Measurements from ENCODE around the gene PAK6.

PAK6 gene

DNA sequence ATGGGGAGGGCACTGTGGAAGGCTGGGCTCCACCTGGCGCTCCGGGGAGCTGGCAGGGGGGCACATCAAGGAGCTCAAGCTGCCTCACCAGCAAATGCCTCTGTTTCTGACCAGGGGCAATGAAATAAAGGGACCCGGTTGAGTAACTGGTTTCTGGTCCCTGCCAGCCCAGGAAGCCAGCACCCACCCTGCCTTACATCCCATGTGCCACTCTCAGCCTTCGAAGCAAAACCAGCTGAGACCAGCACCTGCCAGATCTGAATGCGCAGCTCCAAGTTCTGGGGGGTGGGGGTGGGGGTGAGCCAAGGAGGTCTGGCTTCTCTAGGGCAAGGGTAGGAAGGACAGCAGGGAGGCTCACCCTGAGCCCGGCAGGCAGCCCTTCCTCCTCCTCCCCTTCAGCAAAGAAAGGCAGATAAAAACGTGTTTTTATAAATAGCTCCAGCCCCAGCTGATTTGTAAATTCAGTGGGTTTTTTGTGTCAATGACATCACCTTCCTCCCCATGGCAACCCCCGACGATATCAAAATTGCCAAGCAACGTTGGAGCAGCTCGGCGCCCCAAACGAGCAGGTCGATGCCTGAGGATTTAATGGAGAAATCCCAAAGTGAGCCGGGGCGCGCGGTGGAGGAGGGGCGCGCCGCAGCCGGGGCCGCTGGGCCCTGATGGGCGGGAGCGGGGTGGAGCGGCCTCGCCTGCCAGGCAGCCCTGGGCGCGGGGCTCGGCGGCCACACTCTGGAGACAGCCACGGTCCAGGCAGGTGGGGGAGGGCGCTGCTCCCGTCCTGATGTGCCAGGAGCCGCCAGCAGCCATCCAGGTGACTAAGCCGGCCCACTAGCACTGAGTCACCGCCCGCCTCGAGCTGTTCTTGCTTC, at the start of gene PAK6:
TSS of gene PAK6 (plus strand) at position 532 of the 872 bp plus-strand sequence. CDS start 25,723 bp downstream, outside the sequence.
- no peak for DNase-seq

- DNase-seq = no peak
Measured at GRCh38 chr15:40190591-40190990, 48.3 kb upstream of the PAK6 start.

DNA sequence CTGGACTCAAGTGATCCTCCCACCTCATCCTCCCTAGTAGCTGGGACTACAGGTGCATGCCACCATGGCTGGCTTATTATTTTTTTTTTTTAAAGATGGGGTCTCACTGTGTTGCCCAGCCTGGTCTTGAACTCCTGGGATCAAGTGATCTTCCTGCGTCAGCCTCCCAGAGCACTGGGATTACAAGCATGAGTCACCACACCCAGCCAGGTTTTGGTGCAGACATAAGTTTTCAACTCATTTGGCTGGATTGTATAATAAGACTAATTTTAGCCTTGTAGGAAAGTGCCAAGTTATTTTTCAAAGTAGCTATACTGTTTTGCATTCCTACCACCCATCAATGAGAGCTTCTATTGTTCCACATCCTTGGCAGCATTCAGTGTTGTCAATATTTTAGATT, 45.9 kb upstream of the PAK6 start:
- DNase-seq = no peak

DNA sequence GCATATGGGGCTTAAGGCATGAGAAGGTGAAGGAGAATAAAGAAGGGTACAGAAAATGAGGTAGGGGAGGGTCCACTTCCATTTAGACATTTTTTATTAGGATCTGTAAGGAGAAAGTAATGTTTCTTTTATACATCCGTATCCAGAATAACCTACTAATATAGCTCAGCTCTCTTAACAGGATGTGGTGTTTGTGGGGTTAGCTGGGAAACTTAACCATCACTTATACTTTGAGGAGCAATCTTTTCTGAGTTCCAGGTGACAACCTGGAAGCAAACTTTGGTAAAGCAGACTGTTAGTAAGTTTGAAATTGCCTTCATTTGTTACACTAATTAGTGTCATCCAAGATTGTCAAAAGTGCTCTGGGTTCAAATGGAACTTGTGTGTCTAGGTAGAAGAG, 41.4 kb upstream of the PAK6 start:
- DNase-seq = no peak

DNA sequence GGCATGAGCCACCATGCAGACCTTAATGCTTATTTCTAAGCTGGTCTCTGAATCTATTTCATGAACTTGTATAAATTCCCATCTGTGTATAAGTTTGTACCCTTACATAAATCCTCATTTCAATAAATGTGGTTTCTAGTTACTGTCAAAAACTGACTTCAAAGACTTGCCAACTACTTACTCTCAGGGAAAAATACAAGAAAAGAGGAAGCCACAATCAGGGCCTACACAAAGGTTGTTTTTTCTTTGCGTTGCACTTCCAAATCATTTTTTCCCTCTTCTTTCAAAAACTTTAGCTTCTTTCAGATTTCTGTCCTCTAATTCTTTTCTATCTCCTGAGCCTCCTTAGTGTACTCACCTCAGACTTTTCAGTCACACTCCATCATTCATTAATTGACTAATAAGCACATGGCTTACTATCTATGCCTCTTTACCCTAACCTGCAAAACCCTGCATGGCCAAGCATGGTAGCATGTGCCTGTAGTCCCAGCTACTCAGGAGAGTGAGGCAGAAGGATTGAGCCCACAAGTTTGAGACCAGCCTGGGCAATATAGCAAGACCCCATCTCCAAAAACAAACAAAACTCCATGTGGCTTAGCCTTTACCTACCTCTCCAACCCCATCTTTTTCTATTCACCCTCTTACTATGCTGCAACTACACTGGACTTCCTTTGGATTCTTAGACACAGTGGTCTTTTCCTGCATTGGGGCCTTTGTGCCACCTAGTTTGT, 40.3 kb upstream of the PAK6 start:
- no peak for DNase-seq

- DNase-seq = no peak
Measured at GRCh38 chr15:40204100-40204499, 34.8 kb upstream of the PAK6 start.

DNA sequence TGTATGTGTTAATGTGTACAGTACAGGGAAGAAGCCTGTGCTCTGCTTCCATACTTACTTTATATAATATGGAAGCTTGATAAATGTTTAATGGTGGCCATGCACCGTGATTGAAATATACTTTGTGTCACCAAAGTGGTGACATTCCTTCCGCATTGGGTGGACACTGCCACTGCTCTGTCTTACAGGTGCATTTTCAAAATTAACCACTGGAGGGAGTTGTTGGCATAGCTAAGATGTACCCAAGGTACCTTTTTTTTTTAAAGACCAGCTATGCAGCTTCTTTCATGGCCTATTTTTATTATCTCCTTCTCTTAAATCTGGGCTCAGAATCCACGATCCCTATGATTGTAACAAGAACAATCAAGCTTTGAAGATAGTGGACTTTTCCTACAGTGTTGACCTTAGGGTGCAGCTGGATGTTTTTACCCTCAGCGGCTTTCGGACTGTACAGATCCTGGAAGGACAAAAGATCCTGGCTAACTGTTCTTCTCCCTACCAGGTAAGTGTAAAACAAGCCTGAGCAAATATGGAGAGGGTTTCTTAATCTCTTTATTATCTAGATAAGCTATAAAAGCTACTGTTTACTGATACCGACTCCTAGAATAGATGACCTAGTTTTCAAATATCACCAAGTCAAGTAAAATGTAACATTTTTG, 21.6 kb upstream of the PAK6 start:
- DNase-seq = peak; percentile 16

DNA sequence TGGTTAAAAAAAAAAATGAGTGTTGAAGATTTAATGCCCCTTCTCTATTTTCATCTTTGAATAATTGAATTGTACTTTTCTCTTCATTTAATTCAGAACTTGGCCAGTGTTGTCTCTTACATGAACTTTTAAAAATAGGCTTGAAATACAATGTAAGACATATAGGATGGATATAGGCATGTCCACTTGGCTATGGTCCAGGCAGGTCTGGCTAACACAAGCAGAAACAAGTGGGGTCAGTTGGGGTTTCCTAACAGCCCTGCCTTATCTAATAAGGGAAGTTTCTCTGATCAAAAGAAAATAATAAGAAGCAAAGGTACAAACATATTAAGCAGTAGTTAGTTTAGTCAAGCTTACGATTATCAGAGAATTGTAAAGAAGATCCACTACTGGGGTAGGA, 19.1 kb upstream of the PAK6 start:
- no peak for DNase-seq

GRCh38 chr15:40222131-40222530, 16.7 kb upstream of the PAK6 start:
- no peak for DNase-seq

- DNase-seq = no peak
Measured at GRCh38 chr15:40226736-40227135, 12.1 kb upstream of the PAK6 start.

DNA sequence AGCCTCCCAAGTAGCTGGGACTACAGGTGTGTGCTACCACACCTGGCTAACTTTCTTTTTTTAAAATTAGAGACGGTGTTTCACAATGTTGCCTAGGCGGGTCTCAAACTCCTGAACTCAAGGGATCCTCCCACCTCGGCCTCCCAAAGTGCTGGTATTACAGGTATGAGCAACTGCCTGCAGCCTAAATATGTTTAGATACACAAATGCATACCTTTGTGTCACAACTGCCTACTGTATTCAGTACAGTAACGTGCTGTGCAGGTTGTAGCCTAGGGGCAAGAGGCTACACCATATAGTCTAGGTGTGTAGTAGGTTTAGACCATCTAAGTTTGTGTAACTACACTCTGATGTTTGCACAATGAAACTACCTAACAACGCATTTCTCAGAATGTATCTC, 9.5 kb upstream of the PAK6 start:
- no peak for DNase-seq

DNA sequence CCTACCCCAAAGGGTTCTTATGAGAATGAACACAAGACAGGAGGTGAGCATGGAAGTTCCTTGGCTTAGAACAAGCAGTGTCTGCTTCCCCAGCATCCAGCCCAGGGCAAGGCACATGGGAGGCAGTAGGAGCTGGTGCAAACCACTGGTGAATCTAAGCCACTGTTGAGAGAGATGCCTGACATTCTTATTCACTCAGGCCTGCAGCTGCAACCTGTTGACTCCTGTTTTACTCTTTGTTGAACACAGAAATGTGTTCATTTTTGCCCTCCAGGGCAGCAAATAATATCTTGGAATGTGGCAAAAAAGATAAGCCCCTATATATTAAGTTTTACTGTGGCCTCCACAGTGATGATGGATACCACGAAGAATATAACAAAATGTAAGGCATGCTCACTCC, 8.9 kb upstream of the PAK6 start:
- DNase-seq = no peak

DNA sequence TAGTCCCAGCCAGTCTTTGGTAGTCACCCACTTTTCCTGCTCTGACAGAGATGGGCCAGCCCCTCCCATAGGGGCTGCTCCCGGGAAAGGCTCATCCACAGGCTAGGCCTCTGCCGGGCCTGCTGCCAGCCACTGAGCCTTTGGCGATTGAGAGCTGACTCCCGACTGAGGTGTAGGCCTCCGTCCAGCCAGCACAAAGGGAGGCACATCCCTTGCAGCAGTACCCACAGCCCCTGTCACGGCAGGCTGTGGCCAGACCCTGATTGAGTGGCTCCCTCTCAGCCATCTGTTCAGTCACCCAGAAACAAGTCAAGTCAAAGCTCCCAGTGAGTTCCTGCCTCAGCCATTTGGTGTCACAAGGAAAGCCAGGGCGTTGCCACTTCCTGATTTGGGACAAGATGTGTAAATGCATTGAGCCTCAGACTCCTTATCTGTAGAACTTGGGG, 6.2 kb upstream of the PAK6 start:
- DNase-seq = no peak

- DNase-seq = no peak
Measured at GRCh38 chr15:40233727-40234577, 4.9 kb upstream of the PAK6 start.

DNA sequence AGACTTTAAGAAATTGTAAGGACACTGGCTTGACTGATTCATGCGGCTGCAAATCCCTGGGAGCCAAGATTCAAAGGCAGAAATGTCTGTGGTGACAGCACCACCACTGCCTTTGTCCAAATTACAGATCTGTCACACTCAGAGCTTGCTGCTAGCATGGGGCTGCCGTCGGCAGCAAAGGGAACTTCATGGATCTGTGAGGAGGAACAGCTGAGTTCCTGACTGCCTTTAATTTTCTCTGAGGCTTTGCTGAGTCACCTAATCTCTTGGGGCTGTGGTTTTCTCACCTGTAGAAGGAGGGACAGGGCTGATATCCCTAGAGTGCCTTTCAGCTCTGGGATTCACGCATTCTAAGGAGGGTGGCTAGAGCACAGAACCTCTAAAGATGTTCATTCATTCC, 4.1 kb upstream of the PAK6 start:
- DNase-seq = no peak

- no peak for DNase-seq
Measured at GRCh38 chr15:40235201-40235885, 3.5 kb upstream of the PAK6 start.

GRCh38 chr15:40239404-40239692, 485 bp downstream of the PAK6 start:
- DNase-seq = no peak

DNA sequence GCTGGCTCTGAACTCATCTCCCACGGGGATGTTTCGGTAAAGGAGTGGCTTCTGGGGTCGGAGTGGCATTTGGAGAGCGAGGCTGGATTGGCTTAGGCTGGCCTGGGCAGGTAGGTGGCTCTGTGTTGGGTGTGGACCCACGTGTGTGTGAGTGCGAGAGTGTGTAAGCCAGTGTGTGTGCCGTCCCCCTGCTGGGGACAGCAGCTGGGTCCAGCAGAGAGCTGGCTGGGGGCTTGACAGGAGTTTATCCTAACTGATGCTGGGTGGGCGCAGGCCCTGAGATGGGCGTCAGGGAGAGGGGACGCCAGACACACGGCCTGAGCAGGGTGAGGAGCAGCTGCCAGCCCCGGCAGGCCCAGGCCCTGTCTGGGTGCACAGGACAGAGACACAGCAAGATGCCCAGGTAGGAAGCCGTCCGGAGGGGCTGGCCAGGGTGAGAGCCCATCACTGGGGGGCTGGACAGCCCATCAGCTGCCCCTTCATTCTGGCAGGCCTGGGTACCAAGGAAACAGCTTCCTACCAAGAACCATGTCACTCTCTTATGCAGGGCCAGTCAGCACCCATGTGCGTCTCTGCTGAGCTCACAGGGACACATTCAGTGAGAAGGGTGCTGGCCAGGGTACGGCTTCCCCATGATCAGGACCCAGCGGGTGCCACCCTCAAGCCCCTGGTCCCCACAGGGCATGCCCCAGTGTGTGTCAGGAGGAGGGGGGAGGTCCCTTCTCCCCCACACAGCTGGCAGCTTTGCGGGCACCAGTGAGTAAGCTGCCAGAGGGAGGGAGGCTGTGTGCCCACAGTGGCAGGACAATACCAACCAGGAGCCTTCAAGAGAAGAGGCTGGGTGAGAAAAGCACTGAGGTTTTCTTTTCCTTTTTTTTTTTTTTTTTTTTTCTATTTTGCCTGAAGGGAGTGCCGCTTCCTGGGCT, 1.1 kb downstream of the PAK6 start:
- no peak for DNase-seq

- no peak for DNase-seq
Measured at GRCh38 chr15:40240619-40241221, 1.9 kb downstream of the PAK6 start.

Data from activated CD4-positive, alpha-beta T cell treated with anti-CD3 and anti-CD28 coated beads, Interleukin-2, amount 50 U/mL, for 1 hour (primary cell).